Neural crest cell (in vitro differentiated cells): ENCODE measurements around the gene PDE11A. TPM values are rescaled to one million over a fixed set of nuclear protein-coding genes. Genes with fewer than 3 reads are reported as not detected.
A peak's percentile ranks its signal among the peaks of the same experiment; 100 is the strongest.

Experiments used
- DNase-seq: peaks from one replicate; pipeline ENCODE4 v3.0.0; 2021; ENCODE audit warnings: low read depth, mixed read lengths, low spot score
- H3K27ac Mint-ChIP-seq: one replicate; pipeline ENCODE4 v1.8.0; 2021; ENCODE audit warnings: mild to moderate bottlenecking, mixed read lengths; ENCODE audit not compliant: unreplicated experiment
- H3K27me3 Mint-ChIP-seq: 2 replicates; pipeline ENCODE4 v1.8.0; 2021; ENCODE audit warnings: low read depth, mild to moderate bottlenecking, mixed read lengths
- H3K36me3 Mint-ChIP-seq: 2 replicates; pipeline ENCODE4 v1.8.0; 2021; ENCODE audit warnings: low read depth, mild to moderate bottlenecking, mixed read lengths
- H3K4me1 Mint-ChIP-seq: 2 replicates; pipeline ENCODE4 v1.8.0; 2021; ENCODE audit warnings: mixed read lengths
- H3K4me3 Mint-ChIP-seq: one replicate; pipeline ENCODE4 v1.8.0; 2021; ENCODE audit warnings: mild to moderate bottlenecking, mixed read lengths
- H3K9me3 Mint-ChIP-seq: 2 replicates; pipeline ENCODE4 v1.8.0; 2021; ENCODE audit warnings: mixed read lengths
- CTCF ChIP-seq: fragments of 200-600 bp; sonication (generic); conservative IDR thresholded peaks from 2 replicates; pipeline ENCODE4 v1.5.0; 2021; ENCODE audit warnings: antibody characterized with exemption, mild to moderate bottlenecking
- total RNA-seq: library from RNA; stranded (reverse); gene quantifications from 2 replicates; pipeline ENCODE4 v1.2.1, GENCODE V29; 2021

The PDE11A gene
- total RNA-seq, 1 donor from 2014 or later = 0.28 TPM

GRCh38 chr2:177759443-177759842 is 313.1 kb downstream of the PDE11A start:
- Mint-ChIP-seq H3K4me3 (no peak overlapping the region), H3K4me1 (peaks cover 40% of the 10 kb centered on the region), H3K27ac (no peak overlapping the region), H3K36me3 (peaks cover 2% of the 10 kb centered on the region), H3K9me3 (peaks cover 3% of the 10 kb centered on the region), H3K27me3 (peaks cover 9% of the 10 kb centered on the region)
- DNase-seq = no peak
- no peak for TF ChIP-seq CTCF

DNA sequence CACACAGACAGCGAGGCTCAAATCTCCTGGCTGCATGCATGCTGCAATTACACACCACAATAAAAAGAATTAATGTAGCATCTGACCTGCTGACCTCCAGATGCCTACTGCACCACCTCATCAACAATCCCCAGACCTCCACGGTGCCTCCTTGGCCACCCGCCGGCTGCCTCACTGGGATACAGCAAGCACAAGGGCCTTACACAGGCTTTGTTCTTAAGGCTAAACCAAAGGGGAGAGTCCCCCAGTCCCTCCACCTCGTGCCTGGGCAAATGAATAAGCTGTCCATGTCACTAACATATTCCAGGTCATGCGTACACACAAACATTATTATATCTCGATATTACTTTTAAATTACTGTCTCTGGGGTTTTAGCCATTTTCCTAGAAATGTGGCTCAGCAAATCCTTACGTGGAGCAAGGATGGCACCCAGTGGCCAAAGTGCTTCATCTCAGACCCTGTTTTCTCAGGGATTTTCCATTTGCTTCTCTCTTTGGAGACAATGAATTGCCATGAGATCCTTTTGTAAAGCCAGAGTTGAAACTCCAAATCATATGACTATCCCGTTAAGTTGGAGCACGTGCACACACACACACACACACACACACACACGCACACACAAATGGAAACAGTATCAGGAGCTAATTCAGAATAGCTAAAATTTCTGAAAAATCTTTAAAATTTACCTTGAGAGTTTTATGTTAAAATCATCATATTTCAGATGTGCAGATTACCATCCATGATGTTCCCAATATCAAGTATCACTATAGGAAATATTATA is 313.8 kb downstream of the PDE11A start:
- H3K36me3 Mint-ChIP-seq = peaks cover 2% of the 10 kb centered on the region
- TF ChIP-seq CTCF = peak; percentile 75
- DNase-seq = peak; percentile 31

GRCh38 chr2:177756336-177756735 is 316.2 kb downstream of the PDE11A start:
- no peak for DNase-seq
- TF ChIP-seq CTCF = no peak
- no peaks in the 10 kb centered on the region for H3K9me3 Mint-ChIP-seq
- no peaks in the 10 kb centered on the region for H3K36me3 Mint-ChIP-seq
- H3K27ac Mint-ChIP-seq = no peak overlapping the region
- H3K4me3 Mint-ChIP-seq = no peak overlapping the region
- peaks cover 35% of the 10 kb centered on the region for H3K4me1 Mint-ChIP-seq
- no peaks in the 10 kb centered on the region for H3K27me3 Mint-ChIP-seq

More for the DNA sequence above, 313.8 kb downstream of the PDE11A start:
- H3K9me3 Mint-ChIP-seq = peaks cover 3% of the 10 kb centered on the region
- H3K27ac Mint-ChIP-seq = no peak overlapping the region
- peaks cover 9% of the 10 kb centered on the region for H3K27me3 Mint-ChIP-seq
- H3K4me1 Mint-ChIP-seq = peaks cover 46% of the 10 kb centered on the region
- no peak overlapping the region for H3K4me3 Mint-ChIP-seq

GRCh38 chr2:177754492-177754873 is 318.1 kb downstream of the PDE11A start:
- no peak for DNase-seq
- no peaks in the 10 kb centered on the region for H3K9me3 Mint-ChIP-seq
- peaks cover 32% of the 10 kb centered on the region for H3K4me1 Mint-ChIP-seq
- no peak overlapping the region for H3K27ac Mint-ChIP-seq
- TF ChIP-seq CTCF = no peak
- H3K27me3 Mint-ChIP-seq = no peaks in the 10 kb centered on the region
- no peak overlapping the region for H3K4me3 Mint-ChIP-seq
- H3K36me3 Mint-ChIP-seq = no peaks in the 10 kb centered on the region

DNA sequence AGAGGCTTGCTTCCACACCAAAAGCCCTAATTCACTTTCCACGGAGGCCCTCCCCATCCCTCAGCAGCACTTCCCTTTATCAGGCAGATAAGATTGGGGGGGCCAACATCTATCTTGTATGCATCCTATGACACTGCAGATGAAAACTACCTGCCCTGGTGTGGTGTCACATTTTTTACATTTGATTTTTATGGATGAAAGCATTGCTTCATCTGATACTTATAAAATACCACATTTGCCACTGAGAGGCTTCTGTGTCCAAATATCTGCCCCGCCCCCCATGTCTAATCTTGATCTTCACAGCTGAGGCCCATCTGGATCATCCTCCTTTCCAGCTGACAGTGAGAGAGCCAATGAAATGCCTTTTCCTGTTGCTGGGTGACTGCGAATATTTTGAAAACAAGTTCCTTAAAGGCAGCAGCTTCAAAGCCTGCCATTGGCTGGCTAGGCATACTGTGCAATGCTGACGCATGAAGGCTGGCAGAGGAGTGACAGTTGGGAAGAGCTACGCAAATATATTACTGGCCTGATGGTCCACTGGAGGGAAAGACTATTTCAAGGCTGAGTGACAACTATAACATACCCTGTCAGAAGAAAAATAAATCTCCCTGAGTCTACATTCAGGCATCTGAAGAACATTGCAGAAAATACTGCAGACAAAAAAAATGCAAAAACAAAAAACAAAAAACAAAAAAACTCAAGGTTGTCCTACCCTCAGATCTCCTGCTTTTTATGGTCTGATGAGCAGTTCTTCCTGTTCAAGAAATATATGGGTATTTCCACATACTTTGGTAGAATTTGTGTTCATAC is 318.7 kb downstream of the PDE11A start:
- H3K9me3 Mint-ChIP-seq = no peaks in the 10 kb centered on the region
- no peak for TF ChIP-seq CTCF
- peaks cover 26% of the 10 kb centered on the region for H3K4me1 Mint-ChIP-seq
- peak; percentile 8 for DNase-seq
- H3K27me3 Mint-ChIP-seq = no peaks in the 10 kb centered on the region
- no peak overlapping the region for H3K27ac Mint-ChIP-seq
- no peak overlapping the region for H3K4me3 Mint-ChIP-seq
- no peaks in the 10 kb centered on the region for H3K36me3 Mint-ChIP-seq
